WERI-Rb-1 (cell line): ENCODE results near the gene SMLR1.

Experiments
- DNase-seq: peaks from one replicate; pipeline ENCODE4 v3.0.0-alpha.2; 2020
- H3K27ac ChIP-seq: fragments of 250-450 bp; sonication (Bioruptor Pico); 2 replicates; pipeline ENCODE4 v1.5.1; 2020; ENCODE audit warnings: mild to moderate bottlenecking, moderate library complexity
- H3K27me3 ChIP-seq: fragments of 250-450 bp; sonication (Bioruptor Pico); 2 replicates; pipeline ENCODE4 v1.5.1; 2021; ENCODE audit warnings: mild to moderate bottlenecking, low read depth, moderate library complexity; ENCODE audit not compliant: insufficient read depth, severe bottlenecking
- H3K36me3 ChIP-seq: fragments of 250-450 bp; sonication (Bioruptor Pico); 2 replicates; pipeline ENCODE4 v1.5.1; 2020; ENCODE audit warnings: mild to moderate bottlenecking, moderate library complexity
- H3K4me3 ChIP-seq: 2 replicates; pipeline ENCODE4 v1.5.1; 2011; ENCODE audit warnings: low read depth, mild to moderate bottlenecking, control low read depth, low read length
- H3K9me3 ChIP-seq: fragments of 250-450 bp; sonication (Bioruptor Pico); 2 replicates; pipeline ENCODE4 v1.5.1; 2021; ENCODE audit warnings: mild to moderate bottlenecking, moderate library complexity; ENCODE audit not compliant: severe bottlenecking
- CTCF ChIP-seq: IDR thresholded peaks from 2 replicates; pipeline ENCODE4 v1.5.1; 2011; ENCODE audit warnings: low read depth, mild to moderate bottlenecking, control low read depth, inconsistent platforms, low read length

Gene SMLR1

GRCh38 chr6:130829333-130829910 is 2.2 kb downstream of the SMLR1 start:
- TF ChIP-seq CTCF: no peak
- H3K4me3 ChIP-seq: no peak overlapping the region
- no peak for DNase-seq
- H3K36me3 ChIP-seq: no peaks in the 10 kb centered on the region
- no peak overlapping the region for H3K27ac ChIP-seq
- no peaks in the 10 kb centered on the region for H3K9me3 ChIP-seq
- H3K27me3 ChIP-seq: no peaks in the 10 kb centered on the region

GRCh38 chr6:130831607-130832006 is 4.4 kb downstream of the SMLR1 start:
- Histone ChIP-seq H3K36me3 (no peaks in the 10 kb centered on the region), H3K9me3 (no peaks in the 10 kb centered on the region), H3K27ac (no peak overlapping the region), H3K27me3 (no peaks in the 10 kb centered on the region), H3K4me3 (no peak overlapping the region)
- no peak for DNase-seq
- no peak for TF ChIP-seq CTCF

- H3K27ac ChIP-seq: no peak overlapping the region
- no peaks in the 10 kb centered on the region for H3K27me3 ChIP-seq
- no peak for DNase-seq
- H3K4me3 ChIP-seq: no peak overlapping the region
- H3K36me3 ChIP-seq: no peaks in the 10 kb centered on the region
- H3K9me3 ChIP-seq: no peaks in the 10 kb centered on the region
- TF ChIP-seq CTCF: no peak
These were observed 6.4 kb downstream of the SMLR1 start for GRCh38 chr6:130833569-130833968.

GRCh38 chr6:130834482-130835251 is 7.5 kb downstream of the SMLR1 start:
- no peaks in the 10 kb centered on the region for H3K36me3 ChIP-seq
- no peaks in the 10 kb centered on the region for H3K27me3 ChIP-seq
- DNase-seq: no peak

GRCh38 chr6:130836055-130836640 is 8.9 kb downstream of the SMLR1 start:
- Histone ChIP-seq H3K9me3 (no peaks in the 10 kb centered on the region), H3K4me3 (no peak overlapping the region), H3K27ac (no peak overlapping the region), H3K36me3 (no peaks in the 10 kb centered on the region), H3K27me3 (no peaks in the 10 kb centered on the region)
- no peak for TF ChIP-seq CTCF
- DNase-seq: no peak

More at GRCh38 chr6:130834482-130835251, 7.5 kb downstream of the SMLR1 start:
- Histone ChIP-seq H3K27ac (no peak overlapping the region), H3K4me3 (no peak overlapping the region), H3K9me3 (no peaks in the 10 kb centered on the region)
- no peak for TF ChIP-seq CTCF
